OCI-LY3 (cell line): ENCODE data around the gene PRODH.
"Not testable (repeated sequence)": the region's sequence is repeated elsewhere in the genome, so short reads cannot be mapped to it uniquely, and the experiment has no call there.

Experiments used
- H2AFZ ChIP-seq: fragments of 200-600, 300-600 bp; shearing (Covaris generic); 2 replicates; pipeline ENCODE4 v1.6.0; 2014; ENCODE audit warnings: antibody characterized with exemption, low read depth, low read length
- H3K27ac ChIP-seq: fragments of 200-600, 300-600 bp; sonication (generic); 2 replicates; pipeline ENCODE4 v1.5.1; 2014; ENCODE audit warnings: mild to moderate bottlenecking, low read length, moderate library complexity, mixed read lengths
- H3K27me3 ChIP-seq: fragments of 200-600, 300-600 bp; sonication (generic); 2 replicates; pipeline ENCODE4 v1.6.1; 2014; ENCODE audit warnings: low read depth, low read length, mixed read lengths
- H3K36me3 ChIP-seq: fragments of 200-600, 300-600 bp; sonication (generic); replicated peaks from 2 replicates; pipeline ENCODE3; 2014; ENCODE audit warnings: low read depth, low read length, mixed read lengths
- H3K4me1 ChIP-seq: fragments of 300-600, 200-600 bp; sonication (generic); 2 replicates; pipeline ENCODE4 v1.6.1; 2014; ENCODE audit warnings: low read length, mixed read lengths
- H3K4me2 ChIP-seq: fragments of 200-600, 300-600 bp; sonication (generic); 2 replicates; pipeline ENCODE4 v1.6.1; 2014; ENCODE audit warnings: low read length, mixed read lengths
- H3K4me3 ChIP-seq: fragments of 300-600, 200-600 bp; sonication (generic); 2 replicates; pipeline ENCODE4 v1.5.1; 2014; ENCODE audit warnings: antibody characterized with exemption, mild to moderate bottlenecking, low read length, moderate library complexity
- H3K79me2 ChIP-seq: fragments of 300-600, 200-600 bp; shearing (Covaris generic); 2 replicates; pipeline ENCODE4 v1.6.1; 2014; ENCODE audit warnings: mild to moderate bottlenecking, low read length, mixed read lengths
- H3K9ac ChIP-seq: fragments of 300-600, 200-600 bp; shearing (Covaris generic); 2 replicates; pipeline ENCODE4 v1.6.0; 2014; ENCODE audit warnings: mild to moderate bottlenecking, low read length, moderate library complexity
- H3K9me3 ChIP-seq: fragments of 200-600, 300-600 bp; shearing (Covaris generic); 2 replicates; pipeline ENCODE4 v1.6.1; 2014; ENCODE audit warnings: low read length, mixed read lengths; ENCODE audit not compliant: insufficient read depth
- H4K20me1 ChIP-seq: fragments of 200-600, 300-600 bp; sonication (generic); 2 replicates; pipeline ENCODE4 v1.6.1; 2016; ENCODE audit warnings: low read length, mixed read lengths; ENCODE audit not compliant: insufficient read depth
- EZH2phosphoT487 ChIP-seq: fragments of 200-600 bp; shearing (Covaris generic); IDR thresholded peaks from 2 replicates; pipeline ENCODE4 v1.6.1; 2018; ENCODE audit warnings: antibody characterized with exemption, mixed run types, low read depth
- TF ChIP-seq, protein P1 (sequence below): fragments of 200-600, 300-600 bp; sonication (generic); IDR thresholded peaks from 2 replicates; pipeline ENCODE4 v1.5.1; 2014; ENCODE audit warnings: antibody characterized with exemption, low read length, low read depth

The PRODH gene

DNA sequence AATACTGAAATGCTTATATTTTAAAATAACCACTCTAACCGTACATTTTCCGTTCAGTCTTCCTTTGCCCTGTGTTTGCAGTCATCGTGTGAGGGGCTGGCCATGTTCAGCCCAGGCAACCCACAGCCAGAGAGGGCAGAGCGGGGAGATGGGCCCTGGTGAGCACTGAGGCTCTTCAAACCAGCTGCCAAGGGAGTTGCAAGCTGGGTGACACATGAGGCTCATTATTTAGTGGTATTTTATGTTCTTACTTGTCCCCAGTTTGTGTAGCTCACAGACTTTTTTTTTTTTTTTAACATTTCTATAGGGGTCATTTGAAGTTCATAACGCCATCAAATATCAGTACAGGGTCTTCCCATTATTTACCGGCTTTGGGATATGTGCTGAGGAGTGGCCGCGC is 48.0 kb downstream of the PRODH start:
- H3K27ac ChIP-seq: no peak overlapping the region
- H4K20me1 ChIP-seq: no peaks in the 10 kb centered on the region
- no peak overlapping the region for H3K4me2 ChIP-seq
- H3K9ac ChIP-seq: no peak overlapping the region
- H3K27me3 ChIP-seq: no peaks in the 10 kb centered on the region
- no peak for TF ChIP-seq EZH2phosphoT487
- TF ChIP-seq, protein P1, sequence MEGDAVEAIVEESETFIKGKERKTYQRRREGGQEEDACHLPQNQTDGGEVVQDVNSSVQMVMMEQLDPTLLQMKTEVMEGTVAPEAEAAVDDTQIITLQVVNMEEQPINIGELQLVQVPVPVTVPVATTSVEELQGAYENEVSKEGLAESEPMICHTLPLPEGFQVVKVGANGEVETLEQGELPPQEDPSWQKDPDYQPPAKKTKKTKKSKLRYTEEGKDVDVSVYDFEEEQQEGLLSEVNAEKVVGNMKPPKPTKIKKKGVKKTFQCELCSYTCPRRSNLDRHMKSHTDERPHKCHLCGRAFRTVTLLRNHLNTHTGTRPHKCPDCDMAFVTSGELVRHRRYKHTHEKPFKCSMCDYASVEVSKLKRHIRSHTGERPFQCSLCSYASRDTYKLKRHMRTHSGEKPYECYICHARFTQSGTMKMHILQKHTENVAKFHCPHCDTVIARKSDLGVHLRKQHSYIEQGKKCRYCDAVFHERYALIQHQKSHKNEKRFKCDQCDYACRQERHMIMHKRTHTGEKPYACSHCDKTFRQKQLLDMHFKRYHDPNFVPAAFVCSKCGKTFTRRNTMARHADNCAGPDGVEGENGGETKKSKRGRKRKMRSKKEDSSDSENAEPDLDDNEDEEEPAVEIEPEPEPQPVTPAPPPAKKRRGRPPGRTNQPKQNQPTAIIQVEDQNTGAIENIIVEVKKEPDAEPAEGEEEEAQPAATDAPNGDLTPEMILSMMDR: no peak
- no peaks in the 10 kb centered on the region for H3K9me3 ChIP-seq
- no peak overlapping the region for H3K4me3 ChIP-seq
- no peaks in the 10 kb centered on the region for H3K79me2 ChIP-seq
- no peaks in the 10 kb centered on the region for H3K4me1 ChIP-seq
- no peak overlapping the region for H2AFZ ChIP-seq
- no peaks in the 10 kb centered on the region for H3K36me3 ChIP-seq

DNA sequence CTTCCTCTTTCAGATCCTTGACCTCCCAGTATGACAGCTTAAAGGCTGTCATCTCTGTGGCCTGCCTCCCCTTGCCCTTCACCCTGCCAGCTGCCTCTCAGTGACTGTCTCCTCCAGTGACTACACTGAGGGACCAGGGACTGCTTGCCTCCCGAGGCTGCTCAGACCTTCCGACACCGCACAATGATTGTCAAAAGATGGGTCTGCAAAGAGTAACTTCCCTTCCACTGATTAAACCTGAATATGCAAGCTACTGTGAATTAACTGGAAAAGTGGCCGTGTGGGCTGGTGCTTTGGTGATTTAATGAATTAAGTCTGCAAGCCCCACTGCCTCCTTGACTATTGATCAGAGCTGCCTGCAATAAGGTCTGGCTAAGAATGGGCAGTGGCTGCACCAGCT is 51.6 kb downstream of the PRODH start:
- H3K4me3 ChIP-seq, H2AFZ ChIP-seq, H3K4me1 ChIP-seq, H3K79me2 ChIP-seq, H3K27ac ChIP-seq, H3K4me2 ChIP-seq, H3K9ac ChIP-seq, H3K9me3 ChIP-seq, H3K27me3 ChIP-seq, H3K36me3 ChIP-seq, H4K20me1 ChIP-seq: not testable (repeated sequence)

DNA sequence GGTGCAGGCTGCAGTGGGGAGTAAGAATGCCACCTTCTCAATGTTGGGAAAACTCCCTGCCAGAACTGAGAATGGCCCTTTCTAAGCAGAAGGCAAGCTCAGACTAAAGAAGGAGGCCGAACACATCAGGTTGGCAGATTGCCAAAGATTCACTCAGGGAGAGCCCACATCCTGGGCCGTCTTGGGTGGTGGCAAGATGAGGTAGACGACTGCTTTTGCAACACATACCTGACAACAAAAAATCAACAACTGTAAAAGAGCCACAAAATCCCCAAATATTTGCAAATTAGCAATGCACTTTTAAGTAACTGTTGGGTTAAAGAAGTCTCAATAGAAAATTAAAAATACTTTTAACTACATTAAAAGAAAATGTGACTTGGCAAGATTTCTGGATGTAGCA is 54.8 kb downstream of the PRODH start:
- H3K9me3 ChIP-seq, H3K27me3 ChIP-seq, H3K27ac ChIP-seq, H3K36me3 ChIP-seq, H3K79me2 ChIP-seq, H4K20me1 ChIP-seq, H3K4me1 ChIP-seq, H2AFZ ChIP-seq, H3K4me3 ChIP-seq, H3K4me2 ChIP-seq, H3K9ac ChIP-seq: not testable (repeated sequence)
